ENCODE data around the gene CALML5. TPM values are rescaled to one million over a fixed set of nuclear protein-coding genes. Genes with fewer than 3 reads are reported as not detected.

Gene CALML5
- total RNA-seq, 2 donors from 2014 or later, result not detected

GRCh38 chr10:5517546-5517945, 18.2 kb upstream of the CALML5 start:
- intact Hi-C loops (cut with DNase I), result no loop called here
- no peaks in the 10 kb centered on the region for H3K27me3 ChIP-seq
- H3K27ac ChIP-seq, result no peak overlapping the region
- H3K36me3 ChIP-seq (replicated peaks in 1 of 2; ENCODE audit: insufficient read depth in 1 of 2, low read depth in 2 of 2), result no peaks in the 10 kb centered on the region
- TF ChIP-seq CTCF (IDR thresholded peaks at IDR 0.05) (no peak), POLR2A (IDR thresholded peaks at IDR 0.05) (no peak)
- WGBS, 2 donors, result 42 to 46% methylated on average over 5 of the region's 5 CpGs
- ATAC-seq (no peak), DNase-seq (no peak)
- peaks cover 6% of the 10 kb centered on the region for H3K4me1 ChIP-seq
- H3K9me3 ChIP-seq, result no peaks in the 10 kb centered on the region
- H3K4me3 ChIP-seq, result no peak overlapping the region

GRCh38 chr10:5515948-5516761, 16.8 kb upstream of the CALML5 start:
- no peak for ATAC-seq
- TF ChIP-seq POLR2A (IDR thresholded peaks at IDR 0.05) (no peak), CTCF (IDR thresholded peaks at IDR 0.05) (no peak)
- no peak for DNase-seq
- Histone ChIP-seq H3K36me3 (replicated peaks in 1 of 2; ENCODE audit: insufficient read depth in 1 of 2, low read depth in 2 of 2) (no peaks in the 10 kb centered on the region), H3K9me3 (no peaks in the 10 kb centered on the region), H3K27me3 (no peaks in the 10 kb centered on the region), H3K4me3 (no peak overlapping the region), H3K27ac (no peak overlapping the region), H3K4me1 (peaks cover 6% of the 10 kb centered on the region)
- 70 to 73% methylated on average over 7 to 10 of the region's 10 CpGs for WGBS, 2 donors
- intact Hi-C loops (cut with DNase I), result no loop called here

- no peaks in the 10 kb centered on the region for H3K9me3 ChIP-seq
- TF ChIP-seq POLR2A (IDR thresholded peaks at IDR 0.05), result no peak
- TF ChIP-seq CTCF (IDR thresholded peaks at IDR 0.05), result no peak
- DNase-seq (no peak), ATAC-seq (no peak)
- peaks cover 6% of the 10 kb centered on the region for H3K4me1 ChIP-seq
- no peak overlapping the region for H3K4me3 ChIP-seq
- no peak overlapping the region for H3K27ac ChIP-seq
- 85 to 89% methylated on average over 12 to 16 of the region's 16 CpGs for WGBS, 2 donors
- intact Hi-C loops (cut with DNase I), result no loop called here
- H3K27me3 ChIP-seq, result no peaks in the 10 kb centered on the region
- no peaks in the 10 kb centered on the region for H3K36me3 ChIP-seq (replicated peaks in 1 of 2; ENCODE audit: insufficient read depth in 1 of 2, low read depth in 2 of 2)
Measured at GRCh38 chr10:5514226-5514850, 15.0 kb upstream of the CALML5 start.

- Histone ChIP-seq H3K4me1 (peaks cover 2% of the 10 kb centered on the region), H3K27me3 (no peaks in the 10 kb centered on the region), H3K4me3 (no peak overlapping the region), H3K9me3 (no peaks in the 10 kb centered on the region), H3K27ac (no peak overlapping the region), H3K36me3 (replicated peaks in 1 of 2; ENCODE audit: insufficient read depth in 1 of 2, low read depth in 2 of 2) (no peaks in the 10 kb centered on the region)
- ATAC-seq (no peak), DNase-seq (no peak)
- 78 to 84% methylated on average over 15 of the region's 15 CpGs for WGBS, 2 donors
- intact Hi-C loops (cut with DNase I), result no loop called here
- TF ChIP-seq CTCF (IDR thresholded peaks at IDR 0.05) (no peak), POLR2A (IDR thresholded peaks at IDR 0.05) (no peak)
Measured at GRCh38 chr10:5512881-5513612, 13.7 kb upstream of the CALML5 start.

Data from body of pancreas (tissue), 4 donors.